H1 (cell line): ENCODE results near the gene PRRT2.

Experiments used
- CBX5 ChIP-seq: fragments of 300-800, 300-1000 bp; sonication (generic); IDR thresholded peaks from 2 replicates; pipeline ENCODE4 v1.7.1; 2016; ENCODE audit warnings: antibody characterized with exemption, low read length, low read depth
- EP300 ChIP-seq, 2 experiments: IDR thresholded peaks; 1 replicate in 1 of 2; 2 replicates in 1 of 2; pipeline ENCODE4 v1.6.1; 2011 to 2012; ENCODE audit warnings: low read depth in 2 of 2, low read length in 2 of 2, mild to moderate bottlenecking in 2 of 2, borderline replicate concordance in 1 of 2, inconsistent platforms in 1 of 2, moderate library complexity in 1 of 2
- GABPA ChIP-seq: IDR thresholded peaks from 2 replicates; pipeline ENCODE4 v1.6.1; 2011; ENCODE audit warnings: mild to moderate bottlenecking, low read length, moderate library complexity, borderline replicate concordance; ENCODE audit not compliant: insufficient read depth
- MAFK ChIP-seq: IDR thresholded peaks from 2 replicates; pipeline ENCODE4 v1.6.1; 2012; ENCODE audit warnings: low read depth, mild to moderate bottlenecking, improper control_type of control experiment, low read length
- POLR2A ChIP-seq, 2 experiments: IDR thresholded peaks; 1 replicate in 1 of 2; 2 replicates in 1 of 2; pipeline ENCODE4 v1.6.1; 2011; ENCODE audit warnings: low read depth in 2 of 2, low read length in 2 of 2, mild to moderate bottlenecking in 2 of 2; ENCODE audit errors: control extremely low read depth in 1 of 2
- POLR2AphosphoS5 ChIP-seq: IDR thresholded peaks from 2 replicates; pipeline ENCODE4 v1.6.1; 2011; ENCODE audit warnings: low read depth, low read length
- RBBP5 ChIP-seq: IDR thresholded peaks from 2 replicates; pipeline ENCODE4 v1.7.1; 2012; ENCODE audit warnings: low read depth, mild to moderate bottlenecking, inconsistent platforms, low read length, moderate library complexity, borderline replicate concordance
- SUZ12 ChIP-seq: fragments of 200-600 bp; sonication (generic); IDR thresholded peaks from 2 replicates; pipeline ENCODE4 v1.6.1; 2012; ENCODE audit warnings: mild to moderate bottlenecking, inconsistent platforms, low read length, moderate library complexity, mixed read lengths
- TCF12 ChIP-seq: IDR thresholded peaks from 2 replicates; pipeline ENCODE4 v1.6.1; 2011; ENCODE audit warnings: low read depth, mild to moderate bottlenecking, low read length
- TF ChIP-seq, protein P1 (sequence below), 3 experiments: IDR thresholded peaks; 1 replicate in 2 of 3; 2 replicates in 1 of 3; pipeline versions ENCODE4 v1.5.1 to v1.6.1; 2011; ENCODE audit warnings: low read length in 3 of 3, mild to moderate bottlenecking in 3 of 3, inconsistent platforms in 2 of 3, low read depth in 1 of 3, moderate library complexity in 1 of 3; ENCODE audit not compliant: insufficient read depth in 1 of 3; ENCODE audit errors: control extremely low read depth in 1 of 3
- TF ChIP-seq, protein P2 (sequence below): IDR thresholded peaks from 2 replicates; pipeline ENCODE4 v1.6.1; 2012; ENCODE audit warnings: low read length, inconsistent platforms

DNA sequence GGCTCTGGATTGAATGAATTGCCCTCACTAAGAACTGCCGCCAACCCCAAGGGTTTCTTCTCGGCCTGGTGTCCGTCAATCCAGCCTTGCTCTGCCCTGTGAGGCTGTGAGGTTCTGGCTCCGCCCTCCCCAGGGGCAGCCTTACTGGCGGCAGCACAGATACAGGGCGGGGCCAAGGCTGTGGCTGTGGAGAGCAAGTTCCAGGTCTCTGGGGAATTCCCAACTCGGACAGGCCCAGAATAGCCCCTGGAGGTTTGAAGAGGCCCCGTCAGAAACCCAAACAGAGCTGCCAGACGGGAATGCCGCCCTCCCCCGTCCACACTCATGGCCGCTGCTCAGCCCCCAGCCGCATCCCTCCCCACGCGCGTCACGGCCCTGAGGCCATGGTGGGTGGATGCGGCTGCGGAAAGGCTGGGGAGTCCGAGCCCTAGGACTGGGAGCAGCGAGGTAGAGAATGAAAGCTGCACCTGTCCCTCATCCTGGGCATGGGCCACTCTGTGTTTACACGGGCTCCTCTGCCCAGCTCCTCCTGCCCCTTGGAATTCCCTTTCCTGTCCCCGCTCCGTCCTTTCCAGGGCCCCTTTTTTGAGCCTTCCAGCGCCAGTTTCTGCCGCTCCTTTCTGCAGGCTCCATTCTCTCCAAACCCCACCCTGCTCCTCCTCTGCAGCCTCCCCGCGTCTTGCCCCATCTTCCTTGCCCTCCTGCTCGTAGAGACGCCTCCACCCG, 660 bp upstream of the PRRT2 start:
- no peak for TF ChIP-seq CBX5
- peak; percentile 83 for TF ChIP-seq POLR2AphosphoS5
- no peak for TF ChIP-seq GABPA
- peak in 1 of 2 experiments; percentile 78; a peak in 1 of 3 replicates for TF ChIP-seq POLR2A (IDR thresholded peaks at IDR 0.05; ENCODE audit: control extremely low read depth in 1 of 2, low read depth in 2 of 2, low read length in 2 of 2)
- no peak for TF ChIP-seq SUZ12
- TF ChIP-seq, protein P1, sequence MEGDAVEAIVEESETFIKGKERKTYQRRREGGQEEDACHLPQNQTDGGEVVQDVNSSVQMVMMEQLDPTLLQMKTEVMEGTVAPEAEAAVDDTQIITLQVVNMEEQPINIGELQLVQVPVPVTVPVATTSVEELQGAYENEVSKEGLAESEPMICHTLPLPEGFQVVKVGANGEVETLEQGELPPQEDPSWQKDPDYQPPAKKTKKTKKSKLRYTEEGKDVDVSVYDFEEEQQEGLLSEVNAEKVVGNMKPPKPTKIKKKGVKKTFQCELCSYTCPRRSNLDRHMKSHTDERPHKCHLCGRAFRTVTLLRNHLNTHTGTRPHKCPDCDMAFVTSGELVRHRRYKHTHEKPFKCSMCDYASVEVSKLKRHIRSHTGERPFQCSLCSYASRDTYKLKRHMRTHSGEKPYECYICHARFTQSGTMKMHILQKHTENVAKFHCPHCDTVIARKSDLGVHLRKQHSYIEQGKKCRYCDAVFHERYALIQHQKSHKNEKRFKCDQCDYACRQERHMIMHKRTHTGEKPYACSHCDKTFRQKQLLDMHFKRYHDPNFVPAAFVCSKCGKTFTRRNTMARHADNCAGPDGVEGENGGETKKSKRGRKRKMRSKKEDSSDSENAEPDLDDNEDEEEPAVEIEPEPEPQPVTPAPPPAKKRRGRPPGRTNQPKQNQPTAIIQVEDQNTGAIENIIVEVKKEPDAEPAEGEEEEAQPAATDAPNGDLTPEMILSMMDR (IDR thresholded peaks at IDR 0.05; ENCODE audit: control extremely low read depth in 1 of 3, insufficient read depth in 1 of 3, low read depth in 1 of 3, low read length in 3 of 3), result no peak
- TF ChIP-seq TCF12, result no peak
- no peak for TF ChIP-seq EP300 (IDR thresholded peaks at IDR 0.05; ENCODE audit: borderline replicate concordance in 1 of 2, low read depth in 2 of 2, low read length in 2 of 2)
- no peak for TF ChIP-seq RBBP5
- TF ChIP-seq, protein P2, sequence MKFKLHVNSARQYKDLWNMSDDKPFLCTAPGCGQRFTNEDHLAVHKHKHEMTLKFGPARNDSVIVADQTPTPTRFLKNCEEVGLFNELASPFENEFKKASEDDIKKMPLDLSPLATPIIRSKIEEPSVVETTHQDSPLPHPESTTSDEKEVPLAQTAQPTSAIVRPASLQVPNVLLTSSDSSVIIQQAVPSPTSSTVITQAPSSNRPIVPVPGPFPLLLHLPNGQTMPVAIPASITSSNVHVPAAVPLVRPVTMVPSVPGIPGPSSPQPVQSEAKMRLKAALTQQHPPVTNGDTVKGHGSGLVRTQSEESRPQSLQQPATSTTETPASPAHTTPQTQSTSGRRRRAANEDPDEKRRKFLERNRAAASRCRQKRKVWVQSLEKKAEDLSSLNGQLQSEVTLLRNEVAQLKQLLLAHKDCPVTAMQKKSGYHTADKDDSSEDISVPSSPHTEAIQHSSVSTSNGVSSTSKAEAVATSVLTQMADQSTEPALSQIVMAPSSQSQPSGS, result 0 out of 2 replicates have a peak, but pooled peaks have one; percentile 42
- TF ChIP-seq MAFK, result no peak
